CD4-positive, alpha-beta T cell (primary cell): ENCODE data around the gene ZBTB7A. TPM values are rescaled to one million over a fixed set of nuclear protein-coding genes. Genes with fewer than 3 reads are reported as not detected.
"Not testable (repeated sequence)": the region's sequence is repeated elsewhere in the genome, so short reads cannot be mapped to it uniquely, and the experiment has no call there.

Experiments used
- ATAC-seq: fragments of 200-7000 bp; cut with Tn5 transposase; one replicate; pipeline ENCODE4 v1.10.0; 2022; ENCODE audit warnings: mild to moderate bottlenecking; ENCODE audit not compliant: poor library complexity
- CTCF ChIA-PET: fragments of 350-600 bp; sonication (Branson Sonifier 250); formaldehyde crosslinking; loops from one replicate; lab custom pipeline; 2021; ENCODE audit warnings: antibody characterized with exemption, inconsistent platforms; lab: Charles Lee
- POLR2A ChIA-PET: fragments of 350-600 bp; sonication (Branson Sonifier 250); formaldehyde crosslinking; loops from one replicate; lab custom pipeline; 2021; ENCODE audit warnings: antibody characterized with exemption, inconsistent platforms; lab: Charles Lee
- DNase-seq, 14 experiments: peaks; one replicate each; pipeline ENCODE4 v3.0.0-alpha.2; 2013 to 2020; ENCODE audit warnings: mixed read lengths in 2 of 14
- H3K27ac ChIP-seq, 2 donors: one replicate each; pipeline versions ENCODE4 v1.5.1 to v1.7.0; 2013; ENCODE audit warnings: low read length in 2 of 2, low read depth in 1 of 2, mild to moderate bottlenecking in 1 of 2
- H3K27me3 ChIP-seq, 2 experiments: 1 replicate in 1 of 2; 2 replicates in 1 of 2; pipeline versions ENCODE4 v1.6.1 to v1.7.0; 2013; ENCODE audit warnings: low read length in 2 of 2, control low read depth in 1 of 2, mild to moderate bottlenecking in 1 of 2, moderate library complexity in 1 of 2; ENCODE audit not compliant: insufficient read depth in 2 of 2, control insufficient read depth in 1 of 2
- H3K36me3 ChIP-seq: one replicate; pipeline ENCODE4 v1.6.1; 2013; ENCODE audit warnings: low read length, control low read depth; ENCODE audit not compliant: insufficient read depth
- H3K4me1 ChIP-seq: one replicate; pipeline ENCODE4 v1.6.1; 2013; ENCODE audit warnings: low read length, control low read depth; ENCODE audit not compliant: insufficient read depth
- H3K4me3 ChIP-seq: one replicate; pipeline ENCODE4 v1.5.1; 2013; ENCODE audit warnings: mild to moderate bottlenecking, low read length, moderate library complexity
- H3K9me3 ChIP-seq, 2 experiments: 1 replicate in 1 of 2; 2 replicates in 1 of 2; pipeline versions ENCODE4 v1.6.1 to v1.7.0; 2013; ENCODE audit warnings: low read length in 2 of 2, mild to moderate bottlenecking in 2 of 2, control low read depth in 1 of 2, moderate library complexity in 1 of 2; ENCODE audit not compliant: control insufficient read depth in 1 of 2, insufficient read depth in 1 of 2
- H3K27ac Mint-ChIP-seq: one replicate; pipeline ENCODE4 v1.8.0; 2020; ENCODE audit warnings: mixed read lengths
- H3K27me3 Mint-ChIP-seq: one replicate; pipeline ENCODE4 v1.8.0; 2021; ENCODE audit warnings: mixed read lengths
- H3K36me3 Mint-ChIP-seq: one replicate; pipeline ENCODE4 v1.8.0; 2021; ENCODE audit warnings: low read depth, mixed read lengths
- H3K4me1 Mint-ChIP-seq: one replicate; pipeline ENCODE4 v1.8.0; 2021; ENCODE audit warnings: low read depth, mixed read lengths
- H3K4me3 Mint-ChIP-seq: one replicate; pipeline ENCODE4 v1.8.0; 2020; ENCODE audit warnings: mild to moderate bottlenecking, mixed read lengths
- H3K9me3 Mint-ChIP-seq: one replicate; pipeline ENCODE4 v1.8.0; 2020; ENCODE audit warnings: mixed read lengths
- CTCF ChIP-seq: fragments of 200-600 bp; IDR thresholded peaks from one replicate; pipeline ENCODE4 v1.8.0; 2022; ENCODE audit warnings: antibody characterized with exemption, mild to moderate bottlenecking
- intact Hi-C, 2 experiments: fragments of 100-400 bp; cut with DNase I in 1 of 2; cut with micrococcal nuclease in 1 of 2; formaldehyde crosslinking; loops; one replicate each; pipeline versions ENCODE4 v1.15.1 to v1.9.0; 2023 to 2025; cut with DNase I, micrococcal nuclease
- total RNA-seq, 174 experiments: library from RNA in 2 of 174; stranded (reverse) in 2 of 174; gene quantifications; one replicate each; pipeline ENCODE4 v1.2.3 and lab custom pipeline; 2021 to 2026

Gene ZBTB7A
- total RNA-seq, 2 experiments from 2014 or later = 44.2 to 47.2 TPM

GRCh38 chr19:4012975-4013634 lies 53.6 kb downstream of the ZBTB7A start:
- Mint-ChIP-seq H3K4me3 (peak overlapping the region; percentile 58), H3K36me3 (peaks cover 26% of the 10 kb centered on the region), H3K27ac (no peak overlapping the region), H3K27me3 (no peaks in the 10 kb centered on the region), H3K4me1 (peaks cover 25% of the 10 kb centered on the region), H3K9me3 (no peaks in the 10 kb centered on the region)
- ChIA-PET CTCF (no interaction called here), POLR2A (no interaction called here)
- intact Hi-C loops = no loop called here
- Histone ChIP-seq H3K9me3 (no peaks in the 10 kb centered on the region), H3K27me3 (no peaks in the 10 kb centered on the region), H3K4me1 (peaks cover 66% of the 10 kb centered on the region), H3K36me3 (peaks cover 58% of the 10 kb centered on the region), H3K27ac (no peak overlapping the region), H3K4me3 (no peak overlapping the region)
- ATAC-seq = no peak
- DNase-seq = peak in 1 of 14 experiments; percentile 18
- TF ChIP-seq CTCF = no peak

GRCh38 chr19:4012092-4012974 lies 54.4 kb downstream of the ZBTB7A start:
- no peaks in the 10 kb centered on the region for H3K9me3 ChIP-seq
- no peak overlapping the region for H3K27ac ChIP-seq
- Mint-ChIP-seq H3K9me3 (no peaks in the 10 kb centered on the region), H3K36me3 (peaks cover 26% of the 10 kb centered on the region), H3K27ac (no peak overlapping the region), H3K27me3 (no peaks in the 10 kb centered on the region), H3K4me3 (no peak overlapping the region), H3K4me1 (peaks cover 25% of the 10 kb centered on the region)
- H3K4me3 ChIP-seq = no peak overlapping the region
- CTCF ChIA-PET = interaction anchor here (0.5 kb wide), 1 partner anchor 32 kb away, joined by 5 read pairs; no protein-coding TSS in a partner anchor
- DNase-seq (peak in 1 of 14 experiments; percentile 17), ATAC-seq (no peak)
- H3K27me3 ChIP-seq = no peaks in the 10 kb centered on the region
- intact Hi-C loops = no loop called here
- H3K4me1 ChIP-seq = peaks cover 68% of the 10 kb centered on the region
- peaks cover 58% of the 10 kb centered on the region for H3K36me3 ChIP-seq
- TF ChIP-seq CTCF = no peak
- POLR2A ChIA-PET = no interaction called here

- H3K4me3 ChIP-seq, intact Hi-C loops, H3K9me3 Mint-ChIP-seq, H3K9me3 ChIP-seq, ATAC-seq, DNase-seq, CTCF ChIA-PET, H3K27me3 ChIP-seq, H3K27me3 Mint-ChIP-seq, POLR2A ChIA-PET, H3K27ac Mint-ChIP-seq, H3K27ac ChIP-seq: not testable (repeated sequence)
- Mint-ChIP-seq H3K36me3 (peaks cover 26% of the 10 kb centered on the region), H3K4me1 (peaks cover 25% of the 10 kb centered on the region), H3K4me3 (peak overlapping the region; percentile 51)
- Histone ChIP-seq H3K36me3 (peaks cover 55% of the 10 kb centered on the region), H3K4me1 (peaks cover 75% of the 10 kb centered on the region)
Measured at GRCh38 chr19:4011430-4011829, 55.3 kb downstream of the ZBTB7A start.
